Endothelial cell of umbilical vein (primary cell): ENCODE data around the gene DTNA. TPM values are rescaled to one million over a fixed set of nuclear protein-coding genes. Genes with fewer than 3 reads are reported as not detected.

ENCODE experiments used
- BruUV-seq: library from RNA; stranded (reverse); fragments of 400-500 nt; replicated peaks from 2 replicates; lab custom pipeline; 2021; lab: Mats Ljungman, UMichigan
- CTCF ChIA-PET: fragments of 300-600, 350-600 bp; sonication (Branson Sonifier 250); formaldehyde crosslinking; loops from one replicate; lab custom pipeline; 2021; ENCODE audit warnings: antibody characterized with exemption, inconsistent platforms; lab: Charles Lee
- POLR2A ChIA-PET: fragments of 300-600, 350-600 bp; sonication (Branson Sonifier 250); formaldehyde crosslinking; loops from one replicate; lab custom pipeline; 2021; ENCODE audit warnings: antibody characterized with exemption, inconsistent platforms; lab: Charles Lee
- DNase-seq: peaks from one replicate; pipeline ENCODE4 v3.0.0-alpha.2; 2011; ENCODE audit warnings: low read depth, low spot score
- FAIRE-seq: peaks from 2 replicates; lab custom pipeline; 2011; peaks lifted over from hg19 to GRCh38; lab: Jason Lieb, UNC
- H2AFZ ChIP-seq: 2 replicates; pipeline ENCODE4 v1.6.0; 2012; ENCODE audit warnings: low read depth, low read length, control low read depth, inconsistent platforms
- H3K27ac ChIP-seq: 2 replicates; pipeline ENCODE4 v1.5.1; 2011; ENCODE audit warnings: low read depth, mild to moderate bottlenecking, control low read depth, low read length, moderate library complexity; ENCODE audit not compliant: insufficient read depth
- H3K27me3 ChIP-seq, 2 experiments: 2 replicates each; pipeline versions ENCODE4 v1.6.0 to v1.6.1; 2011; ENCODE audit warnings: low read length in 2 of 2, mixed read lengths in 1 of 2; ENCODE audit not compliant: control insufficient read depth in 2 of 2, insufficient read depth in 2 of 2
- H3K36me3 ChIP-seq, 2 experiments: 2 replicates in 1 of 2; 3 replicates in 1 of 2; pipeline ENCODE4 v1.5.1; 2011; ENCODE audit warnings: low read length in 2 of 2, mild to moderate bottlenecking in 1 of 2, moderate library complexity in 1 of 2; ENCODE audit not compliant: control insufficient read depth in 2 of 2, insufficient read depth in 2 of 2; ENCODE audit errors: extremely low read depth in 1 of 2
- H3K4me1 ChIP-seq: 3 replicates; pipeline ENCODE4 v1.5.1; 2011; ENCODE audit warnings: mild to moderate bottlenecking, low read length; ENCODE audit not compliant: control insufficient read depth, insufficient read depth; ENCODE audit errors: extremely low read depth
- H3K4me2 ChIP-seq: 2 replicates; pipeline ENCODE4 v1.6.1; 2011; ENCODE audit warnings: low read length, control low read depth, mixed read lengths; ENCODE audit not compliant: insufficient read depth
- H3K4me3 ChIP-seq, 3 experiments: fragments of 200-600 bp in 1 of 3; sonication (generic), shearing (Covaris generic) in 1 of 3; replicated peaks in 1 of 3; 2 replicates each; pipeline ENCODE4 v1.5.1; 2011 to 2016; ENCODE audit warnings: control low read depth in 3 of 3, low read length in 3 of 3, mild to moderate bottlenecking in 2 of 3, inconsistent platforms in 1 of 3, low read depth in 1 of 3, moderate library complexity in 1 of 3; ENCODE audit not compliant: insufficient read depth in 1 of 3
- H3K79me2 ChIP-seq: 2 replicates; pipeline ENCODE4 v1.6.0; 2012; ENCODE audit warnings: low read length, inconsistent platforms; ENCODE audit not compliant: control insufficient read depth, insufficient read depth
- H3K9ac ChIP-seq: replicated peaks from 2 replicates; pipeline ENCODE3; 2011; ENCODE audit warnings: low read length, control low read depth; ENCODE audit not compliant: insufficient read depth; ENCODE audit errors: extremely low read depth
- H3K9me1 ChIP-seq: replicated peaks from 3 replicates; pipeline ENCODE4 v1.6.0; 2011; ENCODE audit warnings: mild to moderate bottlenecking, low read length; ENCODE audit not compliant: control insufficient read depth, insufficient read depth; ENCODE audit errors: extremely low read depth
- H3K9me3 ChIP-seq: replicated peaks from 2 replicates; pipeline ENCODE4 v1.5.1; 2012; ENCODE audit warnings: low read length, inconsistent platforms; ENCODE audit not compliant: control insufficient read depth, insufficient read depth
- H4K20me1 ChIP-seq: replicated peaks from 2 replicates; pipeline ENCODE3; 2011; ENCODE audit warnings: mild to moderate bottlenecking, low read length; ENCODE audit not compliant: control insufficient read depth, insufficient read depth; ENCODE audit errors: extremely low read depth
- CTCF ChIP-seq, 2 donors: IDR thresholded peaks; 1 replicate in 1 of 2; 2 replicates in 1 of 2; pipeline ENCODE4 v1.5.1; 2011; ENCODE audit warnings: low read length in 2 of 2, mild to moderate bottlenecking in 2 of 2, moderate library complexity in 2 of 2, control low read depth in 1 of 2, inconsistent platforms in 1 of 2, low read depth in 1 of 2; ENCODE audit not compliant: insufficient read depth in 1 of 2; ENCODE audit errors: extremely low read depth in 1 of 2
- EZH2 ChIP-seq: IDR thresholded peaks from 2 replicates; pipeline ENCODE4 v1.6.1; 2012; ENCODE audit warnings: borderline replicate concordance, low read depth, mild to moderate bottlenecking, moderate library complexity, low read length, inconsistent platforms; ENCODE audit not compliant: severe bottlenecking
- FOS ChIP-seq: IDR thresholded peaks from 2 replicates; pipeline ENCODE4 v1.6.1; 2011; ENCODE audit warnings: mild to moderate bottlenecking, low read length, moderate library complexity, borderline replicate concordance; ENCODE audit not compliant: insufficient read depth
- GATA2 ChIP-seq: IDR thresholded peaks from 2 replicates; pipeline ENCODE4 v1.7.0; 2011; ENCODE audit warnings: low read depth, mild to moderate bottlenecking, moderate library complexity, mixed read lengths, low read length; ENCODE audit not compliant: insufficient read length, insufficient read depth
- JUN ChIP-seq: IDR thresholded peaks from 2 replicates; pipeline ENCODE4 v1.6.1; 2011; ENCODE audit warnings: borderline replicate concordance, low read depth; ENCODE audit not compliant: insufficient read length, insufficient read depth
- MAX ChIP-seq: IDR thresholded peaks from 2 replicates; pipeline ENCODE4 v1.6.1; 2011; ENCODE audit not compliant: insufficient read depth, insufficient read length
- MYC ChIP-seq: IDR thresholded peaks from one replicate; pipeline ENCODE4 v1.6.1; 2011; ENCODE audit warnings: mild to moderate bottlenecking, low read depth, low read length
- POLR2A ChIP-seq: IDR thresholded peaks from 2 replicates; pipeline ENCODE4 v1.6.1; 2012; ENCODE audit warnings: low read depth, mild to moderate bottlenecking, control low read depth, low read length
- POLR2AphosphoS5 ChIP-seq: IDR thresholded peaks from 2 replicates; pipeline ENCODE4 v1.6.1; 2012; ENCODE audit warnings: low read depth, mild to moderate bottlenecking, control low read depth, low read length, moderate library complexity; ENCODE audit not compliant: insufficient read depth
- dilution Hi-C: fragments of 300-500 bp; cut with MboI; formaldehyde crosslinking; loops from one replicate; pipeline ENCODE4 v1.15.0; 2019; ENCODE audit warnings: low sequenced_read_pairs; ENCODE audit not compliant: extremely low pct_ligation_motif_present
- intact Hi-C: fragments of 100-400 bp; cut with micrococcal nuclease; formaldehyde crosslinking; loops from one replicate; pipeline ENCODE4 v1.10.0; 2022
- polyA plus RNA-seq, 4 experiments: library from polyadenylated mRNA; depleted of rRNA in 3 of 4; stranded (reverse) in 3 of 4; unstranded in 1 of 4; fragments of >200 nt; gene quantifications; 2 replicates each; pipeline versions ENCODE4 v1.2.1 to v1.2.3, GENCODE V29; 2011 to 2012; ENCODE audit warnings: missing spikeins in 1 of 4
- total RNA-seq: library from RNA; stranded (reverse); gene quantifications from 2 replicates; pipeline ENCODE4 v1.2.3, GENCODE V29; 2021

The DTNA gene
- total and polyA plus RNA-seq, 2 donors (not counting 3 experiments of a cell fraction or from before 2014, with no cell fraction given) = 6.6 to 15.3 TPM

GRCh38 chr18:34847408-34847807 lies 137.3 kb downstream of the DTNA start:
- Histone ChIP-seq H3K4me2 (no peak overlapping the region), H3K9ac (no peak overlapping the region), H3K36me3 (no peaks in the 10 kb centered on the region), H4K20me1 (no peaks in the 10 kb centered on the region), H3K27me3 (no peaks in the 10 kb centered on the region), H2AFZ (no peak overlapping the region), H3K9me3 (no peaks in the 10 kb centered on the region), H3K79me2 (no peaks in the 10 kb centered on the region), H3K27ac (no peak overlapping the region), H3K4me3 (no peak overlapping the region), H3K4me1 (no peaks in the 10 kb centered on the region), H3K9me1 (no peaks in the 10 kb centered on the region)
- no peak for DNase-seq
- BruUV-seq = no TSS peak
- CTCF ChIA-PET = no interaction called here
- intact Hi-C loops (no loop called here), dilution Hi-C loops (no loop called here)
- no peak for FAIRE-seq
- POLR2A ChIA-PET = no interaction called here
- TF ChIP-seq JUN (no peak), MAX (no peak), CTCF (IDR thresholded peaks at IDR 0.05; ENCODE audit: extremely low read depth in 1 of 2, insufficient read depth in 1 of 2, low read depth in 1 of 2, low read length in 2 of 2) (no peak), POLR2AphosphoS5 (no peak), GATA2 (no peak), EZH2 (no peak), FOS (no peak), POLR2A (no peak), MYC (no peak)
